ENCODE data around the gene COG8. TPM values are rescaled to one million over a fixed set of nuclear protein-coding genes. Genes with fewer than 3 reads are reported as not detected.
A peak's percentile ranks its signal among the peaks of the same experiment; 100 is the strongest.

Gene COG8
- polyA plus RNA-seq, 3 donors = 11.9 to 24.1 (median 21.6) TPM

DNA sequence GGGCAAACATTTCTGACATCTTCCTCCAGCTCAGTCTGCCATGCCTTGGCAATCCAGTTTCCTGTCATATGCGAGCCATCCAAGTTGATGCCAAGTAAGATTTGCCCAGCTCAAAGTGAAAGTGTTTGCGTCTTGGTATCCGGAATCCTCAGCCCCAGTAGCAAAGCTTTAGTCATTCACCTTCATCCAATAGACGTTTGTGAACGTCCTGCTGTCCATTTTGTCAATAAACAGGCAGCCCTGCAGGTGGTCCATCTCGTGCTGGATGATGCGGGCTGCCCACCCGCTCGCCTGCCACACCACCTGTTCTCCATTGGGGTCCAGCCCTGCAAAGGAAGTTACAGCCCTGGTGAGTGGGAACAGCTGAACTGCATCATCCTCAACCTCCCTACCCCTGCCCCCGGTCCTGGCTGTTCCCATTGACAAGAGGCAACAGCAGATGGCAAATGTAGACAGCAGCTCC lies 10.5 kb downstream of the COG8 start:
- H3K27me3 ChIP-seq (ENCODE audit: control insufficient read depth in 2 of 2, insufficient read depth in 2 of 2, low read length in 2 of 2) = no peaks in the 10 kb centered on the region
- peaks cover 60% of the 10 kb centered on the region for H3K79me2 ChIP-seq (ENCODE audit: insufficient read depth, low read length)
- peak overlapping the region; percentile 93 for H3K4me2 ChIP-seq (replicated peaks; ENCODE audit: extremely low read depth, low read length, poor library complexity, severe bottlenecking)
- peaks cover 31 to 65% of the 10 kb centered on the region in 2 donors for H3K36me3 ChIP-seq (replicated peaks in 1 of 2; ENCODE audit: control insufficient read depth in 1 of 2, insufficient read depth in 2 of 2, low read length in 2 of 2)
- intact Hi-C loops (cut with micrococcal nuclease) = no loop called here
- no peaks in the 10 kb centered on the region for H3K9me3 ChIP-seq (replicated peaks in 1 of 2; ENCODE audit: control insufficient read depth in 1 of 2, insufficient read depth in 1 of 2, low read length in 2 of 2)
- WGBS (ENCODE audit: insufficient coverage) = 89% methylated on average over 8 of the region's 10 CpGs
- Mint-ChIP-seq H3K27ac (peak overlapping the region in 2 of 7 donors; percentile 36 to 40), H3K9me3 (peaks cover 0 to 2% (median 0%) of the 10 kb centered on the region in 7 donors), H3K27me3 (ENCODE audit: low read depth in 3 of 3) (peaks cover 0 to 3% (median 1%) of the 10 kb centered on the region in 3 donors), H3K4me1 (peaks cover 34% of the 10 kb centered on the region), H3K36me3 (peaks cover 42 to 64% of the 10 kb centered on the region in 2 donors), H3K4me3 (peak overlapping the region; percentile 77 to 86)
- H3K9ac ChIP-seq (ENCODE audit: insufficient read depth, low read length, poor library complexity, severe bottlenecking) = no peak overlapping the region
- TF ChIP-seq, protein P1, sequence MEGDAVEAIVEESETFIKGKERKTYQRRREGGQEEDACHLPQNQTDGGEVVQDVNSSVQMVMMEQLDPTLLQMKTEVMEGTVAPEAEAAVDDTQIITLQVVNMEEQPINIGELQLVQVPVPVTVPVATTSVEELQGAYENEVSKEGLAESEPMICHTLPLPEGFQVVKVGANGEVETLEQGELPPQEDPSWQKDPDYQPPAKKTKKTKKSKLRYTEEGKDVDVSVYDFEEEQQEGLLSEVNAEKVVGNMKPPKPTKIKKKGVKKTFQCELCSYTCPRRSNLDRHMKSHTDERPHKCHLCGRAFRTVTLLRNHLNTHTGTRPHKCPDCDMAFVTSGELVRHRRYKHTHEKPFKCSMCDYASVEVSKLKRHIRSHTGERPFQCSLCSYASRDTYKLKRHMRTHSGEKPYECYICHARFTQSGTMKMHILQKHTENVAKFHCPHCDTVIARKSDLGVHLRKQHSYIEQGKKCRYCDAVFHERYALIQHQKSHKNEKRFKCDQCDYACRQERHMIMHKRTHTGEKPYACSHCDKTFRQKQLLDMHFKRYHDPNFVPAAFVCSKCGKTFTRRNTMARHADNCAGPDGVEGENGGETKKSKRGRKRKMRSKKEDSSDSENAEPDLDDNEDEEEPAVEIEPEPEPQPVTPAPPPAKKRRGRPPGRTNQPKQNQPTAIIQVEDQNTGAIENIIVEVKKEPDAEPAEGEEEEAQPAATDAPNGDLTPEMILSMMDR (IDR thresholded peaks at IDR 0.05) = no peak
- peak overlapping the region in 1 of 3 experiments; percentile 88 for H3K4me3 ChIP-seq (replicated peaks in 1 of 3; ENCODE audit: low read depth in 2 of 3, low read length in 3 of 3)
- H4K20me1 ChIP-seq (ENCODE audit: insufficient read depth, low read length) = peaks cover 50% of the 10 kb centered on the region
- peaks cover 13 to 27% of the 10 kb centered on the region in 2 donors for H3K4me1 ChIP-seq (ENCODE audit: control insufficient read depth in 1 of 2, insufficient read depth in 2 of 2, low read length in 2 of 2)
- no peak overlapping the region for H3K27ac ChIP-seq (ENCODE audit: low read depth in 1 of 2, low read length in 2 of 2)
- no peak for DNase-seq
- H2AFZ ChIP-seq (ENCODE audit: insufficient read depth, low read depth, low read length, poor library complexity, severe bottlenecking) = no peak overlapping the region

DNA sequence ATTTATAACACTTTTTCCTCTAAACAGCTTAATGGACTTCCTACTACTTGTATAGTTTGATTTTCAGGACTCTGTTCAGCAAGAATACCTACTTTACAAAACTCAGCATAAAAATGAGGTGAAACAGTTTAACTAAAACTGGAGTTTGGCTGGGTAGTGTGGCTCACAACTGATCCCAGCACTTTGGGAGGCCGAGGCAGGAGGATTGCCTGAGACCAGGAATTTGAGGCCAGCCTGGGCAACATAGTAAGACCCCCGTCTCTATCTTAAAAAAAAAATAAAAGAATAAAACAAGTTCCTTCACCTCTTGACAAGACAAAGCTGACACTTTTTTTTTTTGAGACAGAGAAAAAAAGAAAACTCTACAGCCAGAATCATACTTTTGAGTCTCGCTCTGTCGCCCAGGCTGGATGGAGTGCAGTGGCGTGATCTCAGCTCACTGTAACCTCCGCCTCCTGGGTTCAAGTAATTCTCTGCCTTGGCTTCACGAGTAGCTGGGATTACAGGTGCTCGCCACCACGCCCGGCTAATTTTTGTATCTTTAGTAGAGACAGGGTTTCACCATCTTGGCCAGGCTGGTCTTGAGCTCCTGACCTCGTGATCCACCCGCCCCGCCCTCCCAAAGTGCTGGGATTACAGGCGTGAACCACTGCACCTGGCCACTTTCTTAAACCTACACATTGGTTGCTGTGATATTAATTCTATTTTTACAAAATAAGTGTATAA lies 11.6 kb downstream of the COG8 start:
- H3K27ac ChIP-seq (ENCODE audit: low read depth in 1 of 2, low read length in 2 of 2) = no peak overlapping the region
- peaks cover 44 to 66% of the 10 kb centered on the region in 2 donors for H3K36me3 Mint-ChIP-seq
- no peaks in the 10 kb centered on the region for H3K9me3 ChIP-seq (replicated peaks in 1 of 2; ENCODE audit: control insufficient read depth in 1 of 2, insufficient read depth in 1 of 2, low read length in 2 of 2)
- H3K4me1 Mint-ChIP-seq = peaks cover 34% of the 10 kb centered on the region
- H3K4me1 ChIP-seq (ENCODE audit: control insufficient read depth in 1 of 2, insufficient read depth in 2 of 2, low read length in 2 of 2) = peaks cover 13 to 27% of the 10 kb centered on the region in 2 donors
- no peak overlapping the region for H3K4me2 ChIP-seq (replicated peaks; ENCODE audit: extremely low read depth, low read length, poor library complexity, severe bottlenecking)
- H3K9ac ChIP-seq (ENCODE audit: insufficient read depth, low read length, poor library complexity, severe bottlenecking) = no peak overlapping the region
- H3K79me2 ChIP-seq (ENCODE audit: insufficient read depth, low read length) = peaks cover 63% of the 10 kb centered on the region
- peaks cover 35 to 65% of the 10 kb centered on the region in 2 donors for H3K36me3 ChIP-seq (replicated peaks in 1 of 2; ENCODE audit: control insufficient read depth in 1 of 2, insufficient read depth in 2 of 2, low read length in 2 of 2)
- WGBS (ENCODE audit: insufficient coverage) = 100% methylated on average over 4 of the region's 14 CpGs
- peaks cover 61% of the 10 kb centered on the region for H4K20me1 ChIP-seq (ENCODE audit: insufficient read depth, low read length)
- H2AFZ ChIP-seq (ENCODE audit: insufficient read depth, low read depth, low read length, poor library complexity, severe bottlenecking) = no peak overlapping the region
- H3K4me3 Mint-ChIP-seq = no peak overlapping the region
- peak overlapping the region in 3 of 7 donors; percentile 10 to 41 (median 14) for H3K27ac Mint-ChIP-seq
- peaks cover 0 to 1% (median 1%) of the 10 kb centered on the region in 3 donors for H3K27me3 Mint-ChIP-seq (ENCODE audit: low read depth in 3 of 3)
- H3K9me3 Mint-ChIP-seq = peaks cover 0 to 2% (median 0%) of the 10 kb centered on the region in 7 donors
- TF ChIP-seq, protein P1 (IDR thresholded peaks at IDR 0.05) = no peak
- no peak for DNase-seq
- H3K4me3 ChIP-seq (replicated peaks in 1 of 3; ENCODE audit: low read depth in 2 of 3, low read length in 3 of 3) = no peak overlapping the region
- intact Hi-C loops (cut with micrococcal nuclease) = no loop called here
- H3K27me3 ChIP-seq (ENCODE audit: control insufficient read depth in 2 of 2, insufficient read depth in 2 of 2, low read length in 2 of 2) = no peaks in the 10 kb centered on the region
